ENCODE results near the gene CYSTM1.

Gene CYSTM1

GRCh38 chr5:140258016-140258415, 83.0 kb downstream of the CYSTM1 start:
- no peak for DNase-seq (ENCODE audit: low spot score)

DNA sequence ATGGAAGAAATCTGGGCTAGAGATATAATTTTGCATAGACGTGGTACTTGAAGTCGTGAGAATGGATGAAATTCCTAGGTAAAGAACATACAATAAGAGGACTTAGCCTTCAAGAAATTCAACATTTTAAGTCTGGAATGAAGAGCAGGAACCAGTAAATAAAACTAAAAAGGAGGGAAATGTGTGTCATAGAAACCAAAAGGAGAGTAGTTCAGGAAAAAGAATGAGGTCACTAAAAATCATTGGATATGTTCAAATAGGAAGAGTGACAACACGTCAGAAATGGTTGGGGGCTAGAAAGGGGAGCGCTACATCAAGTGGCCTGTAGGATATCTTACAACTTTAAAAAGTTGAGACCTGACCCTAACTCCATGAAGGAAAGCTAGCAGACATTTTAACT, 83.9 kb downstream of the CYSTM1 start:
- DNase-seq (ENCODE audit: low spot score): no peak

DNA sequence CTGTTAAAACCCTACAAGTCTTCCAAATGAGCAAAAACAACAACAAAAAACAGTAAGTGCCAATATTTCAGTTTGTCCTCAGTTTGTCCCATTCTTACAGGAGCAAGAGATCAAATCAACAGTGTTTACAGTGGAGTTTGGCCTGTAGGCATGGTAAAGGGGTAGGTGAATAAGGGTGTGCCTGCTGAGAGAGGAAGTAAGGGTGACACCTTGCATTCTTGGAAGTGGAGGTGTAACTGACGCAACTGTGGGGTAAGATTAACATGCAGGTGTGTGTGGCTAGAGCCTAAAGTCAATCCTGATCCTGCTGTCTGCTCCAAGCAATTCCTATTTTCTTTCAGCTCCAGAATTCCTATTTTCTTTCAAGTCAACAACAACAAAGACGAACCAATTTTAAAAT, 84.5 kb downstream of the CYSTM1 start:
- no peak for DNase-seq (ENCODE audit: low spot score)

DNA sequence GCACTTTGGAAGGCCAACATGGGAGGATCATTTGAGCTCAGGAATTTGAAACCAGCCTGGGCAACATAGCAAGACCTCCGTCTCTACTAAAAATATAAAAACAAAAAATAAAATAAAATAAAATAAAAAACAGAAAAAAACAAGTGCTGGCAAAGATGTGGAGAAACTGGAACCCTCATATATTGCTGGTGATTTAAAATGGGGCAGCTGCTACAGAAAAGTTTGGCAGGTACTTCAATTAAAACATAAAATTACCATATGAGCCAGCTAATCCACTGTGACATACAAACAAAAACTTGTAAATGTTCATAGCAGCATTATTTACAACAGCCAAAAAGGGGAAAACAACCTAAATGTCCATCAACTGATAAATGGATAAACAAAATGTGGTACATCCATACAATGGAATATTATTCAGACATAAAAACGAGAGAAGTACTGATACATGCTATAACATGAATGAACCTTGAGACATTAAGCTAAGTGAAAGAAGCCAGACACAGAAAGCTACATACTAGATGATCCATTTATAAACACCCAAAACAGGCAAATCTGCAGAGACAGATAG, 85.2 kb downstream of the CYSTM1 start:
- no peak for DNase-seq (ENCODE audit: low spot score)

DNA sequence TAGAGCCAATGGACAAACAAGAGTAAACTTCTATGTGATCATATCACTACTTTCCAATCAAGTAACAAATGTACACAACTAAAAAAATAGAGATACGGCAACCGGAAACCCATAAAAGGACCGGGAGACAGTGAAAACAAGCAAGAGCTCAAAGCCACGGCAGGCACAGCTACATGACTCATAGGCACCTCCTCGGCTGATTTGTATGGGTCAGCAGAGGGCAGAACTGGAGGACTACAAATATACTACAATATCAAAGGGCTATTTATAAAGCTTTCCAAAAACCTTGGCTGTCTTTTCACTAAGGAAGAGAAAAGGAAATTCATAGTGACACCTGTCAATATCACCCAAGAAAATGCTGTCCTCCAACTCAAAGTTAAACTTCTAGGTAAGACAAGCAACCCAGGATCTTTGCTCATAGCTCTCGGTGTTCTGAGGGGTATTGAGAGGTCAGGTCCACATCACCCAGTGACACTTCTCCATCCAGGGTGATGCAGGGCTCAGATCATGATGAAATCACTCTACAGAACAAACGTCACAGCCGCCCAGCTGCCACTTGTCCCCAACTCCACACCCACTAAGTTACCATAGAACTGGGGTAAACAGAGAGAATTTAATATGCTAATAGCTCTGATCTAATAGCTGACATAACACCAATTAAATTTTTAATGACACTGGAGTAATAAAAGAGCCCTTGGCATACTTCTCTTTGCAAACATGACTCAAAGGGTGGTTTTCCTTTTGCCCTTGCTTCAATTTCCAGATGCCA, 86.6 kb downstream of the CYSTM1 start:
- DNase-seq (ENCODE audit: low spot score): no peak

DNA sequence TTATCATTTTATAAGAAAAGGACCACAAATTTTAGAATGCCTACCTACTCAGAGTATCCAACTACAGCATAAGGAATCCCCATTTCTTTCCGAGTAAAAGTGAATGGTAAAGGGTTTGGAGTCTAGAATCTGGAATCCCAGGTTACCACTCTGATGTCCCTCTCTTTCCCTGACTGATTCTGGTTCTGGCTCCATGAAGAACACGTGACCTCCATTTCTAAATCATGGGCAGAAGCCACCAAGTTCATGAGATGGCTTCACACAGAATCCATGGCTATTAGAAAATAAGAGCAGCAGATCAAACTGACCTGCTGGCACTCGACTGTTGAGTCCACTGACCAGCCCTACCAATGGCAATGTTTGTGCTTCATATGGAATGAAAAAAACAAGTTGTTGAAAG, 87.2 kb downstream of the CYSTM1 start:
- DNase-seq (ENCODE audit: low spot score): no peak

DNA sequence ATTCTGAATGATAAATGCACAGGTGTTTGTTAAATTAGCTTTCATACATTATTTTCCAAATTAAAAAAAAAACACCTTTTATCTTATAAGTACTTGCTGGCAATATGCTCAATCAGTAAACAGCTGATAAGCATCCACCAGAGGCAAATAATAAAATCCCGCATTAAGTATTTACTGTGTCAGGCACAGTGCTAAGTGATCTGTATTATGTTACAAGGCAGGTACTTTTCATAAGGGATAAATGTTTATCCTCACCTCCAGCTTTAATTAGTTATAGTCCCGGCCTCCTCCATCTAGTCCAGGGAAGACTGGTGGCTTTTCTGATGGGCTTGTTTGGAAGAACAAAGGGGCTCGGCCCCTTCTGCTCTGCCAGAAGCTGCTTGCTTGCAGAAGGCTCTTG, 87.9 kb downstream of the CYSTM1 start:
- no peak for DNase-seq (ENCODE audit: low spot score)

GRCh38 chr5:140265845-140266244, 90.9 kb downstream of the CYSTM1 start:
- no peak for DNase-seq (ENCODE audit: low spot score)

- no peak for DNase-seq (ENCODE audit: low spot score)
These were observed 91.6 kb downstream of the CYSTM1 start for GRCh38 chr5:140266471-140267200.

DNA sequence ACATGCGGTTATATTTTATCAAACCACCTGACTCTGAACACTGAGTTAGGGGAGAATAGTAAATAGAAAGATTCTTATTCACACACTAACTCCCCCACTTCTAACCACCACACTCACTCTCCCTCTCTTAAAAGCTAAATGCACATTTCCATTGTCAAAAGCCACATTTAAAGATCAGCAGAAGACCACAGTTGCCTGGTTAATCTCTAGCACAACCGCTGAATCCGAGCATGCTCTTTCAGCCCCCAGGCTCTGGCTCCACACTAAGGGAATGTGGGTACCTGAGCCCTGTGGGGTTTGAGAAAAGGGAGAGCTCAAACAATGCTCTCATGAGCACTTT, 92.2 kb downstream of the CYSTM1 start:
- DNase-seq (ENCODE audit: low spot score): no peak

- DNase-seq (ENCODE audit: low spot score): no peak
These were observed 92.6 kb downstream of the CYSTM1 start for GRCh38 chr5:140267559-140268018.

GRCh38 chr5:140270008-140270407, 95.0 kb downstream of the CYSTM1 start:
- no peak for DNase-seq (ENCODE audit: low spot score)

- DNase-seq (ENCODE audit: low spot score): no peak
These were observed 98.5 kb downstream of the CYSTM1 start for GRCh38 chr5:140273401-140273877.

- no peak for DNase-seq (ENCODE audit: low spot score)
These were observed 100.8 kb downstream of the CYSTM1 start for GRCh38 chr5:140275837-140276236.

DNA sequence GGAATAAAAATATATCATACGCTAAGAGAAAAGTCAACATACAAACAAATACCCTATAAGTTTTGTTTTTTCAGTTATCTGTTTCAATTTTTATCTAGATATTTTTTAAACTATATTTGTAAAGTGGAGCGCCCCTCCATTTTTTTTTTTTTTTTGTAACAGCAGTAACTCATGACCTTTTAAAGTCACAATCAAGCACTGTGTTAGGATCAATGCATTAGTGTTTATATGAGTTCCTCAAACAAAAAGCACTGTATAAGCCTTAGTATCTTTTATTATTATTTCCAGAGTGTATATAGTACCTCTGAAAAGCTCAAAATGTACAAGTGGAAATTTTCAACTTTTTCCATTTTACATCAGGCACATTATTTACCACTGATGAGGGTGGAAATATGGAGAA, 107.3 kb downstream of the CYSTM1 start:
- no peak for DNase-seq (ENCODE audit: low spot score)

- no peak for DNase-seq (ENCODE audit: low spot score)
These were observed 109.0 kb downstream of the CYSTM1 start for GRCh38 chr5:140284013-140284412.

DNA sequence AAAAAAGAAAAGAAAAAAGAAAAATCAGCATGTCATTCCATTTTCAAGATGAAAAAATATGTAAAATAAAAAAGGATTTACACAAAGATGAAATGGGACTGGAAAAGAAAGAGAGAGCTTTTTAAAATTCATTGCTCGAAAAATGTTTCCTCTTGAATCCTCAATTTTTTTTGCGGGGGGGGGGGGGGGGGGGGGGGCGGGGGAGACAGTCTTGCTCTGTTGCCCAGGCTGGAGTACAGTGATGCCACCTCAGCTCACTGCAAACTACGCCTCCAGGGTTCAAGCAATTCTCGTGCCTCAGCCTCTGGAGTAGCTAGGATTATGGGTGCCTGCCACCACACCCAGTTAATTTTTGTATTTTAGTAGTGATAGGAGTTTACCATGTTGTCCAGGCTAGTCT, 111.4 kb downstream of the CYSTM1 start:
- DNase-seq (ENCODE audit: low spot score): no peak

DNA sequence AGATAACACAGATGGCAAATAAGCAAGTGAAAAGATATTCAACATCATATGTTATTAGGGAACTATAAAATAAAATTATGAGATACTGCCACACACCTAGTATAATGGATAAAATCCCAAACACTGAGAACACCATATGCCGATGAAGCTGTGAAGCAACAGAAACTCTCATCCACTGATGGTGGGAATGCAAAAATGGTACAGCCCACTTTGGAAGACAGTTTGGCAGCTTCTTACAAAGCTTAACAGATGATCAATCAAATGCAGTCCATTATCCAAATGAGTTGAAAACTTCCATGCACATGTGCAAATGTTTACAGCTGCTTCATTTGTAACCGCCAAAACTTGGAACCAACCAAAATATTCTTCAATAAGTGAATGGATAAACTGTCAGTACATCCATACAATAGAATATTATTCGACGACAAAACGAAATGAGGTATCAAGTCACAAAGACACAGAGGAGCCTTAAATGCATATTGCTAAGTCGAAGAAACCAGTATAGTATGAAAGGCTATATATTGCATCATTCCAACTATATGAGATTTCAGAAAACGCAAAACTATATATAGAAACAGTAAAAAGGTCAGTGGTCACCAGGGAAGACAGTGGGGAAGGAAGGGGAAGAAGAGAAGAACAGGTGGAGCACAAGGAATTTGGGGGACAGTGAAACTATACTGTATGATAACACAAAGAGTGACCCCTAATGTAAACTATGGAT, 113.0 kb downstream of the CYSTM1 start:
- no peak for DNase-seq (ENCODE audit: low spot score)

- no peak for DNase-seq (ENCODE audit: low spot score)
These were observed 117.4 kb downstream of the CYSTM1 start for GRCh38 chr5:140292212-140293036.
